Activated CD4-positive, CD25-positive, alpha-beta regulatory T cell treated with anti-CD3 and anti-CD28 coated beads, Interleukin-2, amount 50 U/mL, for 16 hours (primary cell): ENCODE results near the gene TAS2R40.

ENCODE experiments used
- DNase-seq: peaks from one replicate; pipeline ENCODE4 v3.0.0-alpha.2; 2020; ENCODE audit warnings: low read depth, low spot score

TAS2R40 gene

DNA sequence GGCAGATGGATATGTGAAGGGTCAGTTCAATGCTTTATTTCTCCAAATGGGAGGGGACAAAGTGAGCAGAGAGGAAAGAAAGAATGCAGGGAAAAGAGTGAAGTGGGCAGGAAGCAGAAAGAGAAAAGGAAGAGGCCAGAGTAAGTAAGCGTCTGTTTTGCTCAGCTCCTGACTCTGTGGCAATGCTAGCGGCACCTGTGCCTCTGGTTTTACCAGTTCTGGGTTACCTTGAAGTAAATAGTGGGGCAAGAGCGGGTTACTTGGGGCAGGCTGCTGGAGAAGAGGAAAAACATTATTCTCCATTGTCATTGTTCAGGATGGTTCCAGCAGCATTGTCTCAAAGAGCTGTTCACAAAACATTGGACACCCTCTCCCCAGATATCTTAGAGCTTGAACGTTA lies 1.9 kb downstream of the TAS2R40 start:
- DNase-seq, result no peak

DNA sequence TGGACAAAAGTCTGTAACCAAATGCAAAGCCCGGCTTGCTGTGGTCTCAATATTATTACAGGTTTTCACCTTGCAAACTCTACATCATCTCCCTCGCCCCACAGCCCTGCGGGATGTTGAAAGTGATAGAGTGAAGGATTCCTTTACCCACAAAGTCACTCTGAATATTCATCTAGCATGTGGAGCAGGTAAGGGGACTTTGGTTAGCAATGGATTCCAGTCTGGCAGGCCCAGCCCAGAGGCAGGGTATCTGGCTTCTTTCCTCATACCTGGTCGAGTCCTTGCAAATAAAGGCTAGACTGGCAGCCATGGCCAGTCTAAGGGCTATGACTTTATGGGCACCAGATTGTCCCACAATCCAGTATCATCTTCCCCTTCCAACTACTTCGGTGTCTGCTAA lies 3.2 kb downstream of the TAS2R40 start:
- no peak for DNase-seq

DNA sequence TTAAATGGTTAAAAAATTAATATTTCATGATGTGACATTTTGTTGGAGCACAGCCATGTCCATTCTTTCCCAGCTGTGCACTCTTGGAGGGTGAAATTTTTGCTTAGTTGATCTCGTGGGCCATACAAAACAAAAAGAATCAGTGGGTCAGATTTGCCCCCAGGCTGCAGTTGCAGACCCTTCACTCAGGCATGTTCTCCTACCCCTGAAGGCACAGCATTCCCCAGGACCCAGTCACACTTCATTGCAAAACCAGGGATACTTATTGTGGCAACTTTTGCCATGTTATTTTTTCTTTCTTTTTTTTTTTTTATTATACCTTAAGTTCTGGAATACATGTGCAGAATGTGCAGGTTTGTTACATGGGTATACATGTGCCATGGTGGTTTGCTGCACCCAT lies 6.0 kb downstream of the TAS2R40 start:
- DNase-seq, result no peak

DNA sequence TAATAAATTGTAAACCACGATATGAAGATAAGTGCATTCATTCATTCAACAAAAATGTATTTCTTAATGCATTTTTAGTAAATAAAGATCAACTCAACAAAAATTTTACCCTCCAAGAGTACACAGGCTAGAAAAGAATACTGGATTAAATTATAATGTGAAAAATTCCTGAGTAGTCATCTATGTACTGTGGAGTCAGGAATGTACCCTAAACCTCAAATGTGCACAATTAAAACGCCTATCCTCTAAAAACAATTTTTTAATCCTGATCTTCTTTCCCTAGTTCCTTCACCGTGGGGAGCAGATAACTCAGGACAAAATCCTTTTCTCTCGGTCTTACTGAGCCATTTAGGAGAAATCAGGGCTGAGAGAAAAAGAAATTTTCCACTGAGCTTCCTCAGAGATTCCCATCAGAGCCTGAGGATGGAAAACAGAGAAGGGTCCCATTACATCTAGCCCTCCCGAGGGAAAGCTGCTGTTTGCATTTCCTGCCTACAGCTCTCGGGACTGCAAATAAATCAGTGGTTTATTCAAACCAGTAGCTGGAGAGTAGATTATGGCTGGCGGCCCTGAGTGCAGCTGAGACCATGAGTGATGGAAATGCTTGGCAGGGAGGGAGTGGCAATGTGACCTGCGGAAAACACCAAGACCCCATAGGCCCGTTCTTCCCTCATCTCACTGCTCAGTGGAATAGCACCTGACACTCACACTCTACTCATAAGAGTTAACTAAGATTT lies 7.4 kb downstream of the TAS2R40 start:
- no peak for DNase-seq

DNA sequence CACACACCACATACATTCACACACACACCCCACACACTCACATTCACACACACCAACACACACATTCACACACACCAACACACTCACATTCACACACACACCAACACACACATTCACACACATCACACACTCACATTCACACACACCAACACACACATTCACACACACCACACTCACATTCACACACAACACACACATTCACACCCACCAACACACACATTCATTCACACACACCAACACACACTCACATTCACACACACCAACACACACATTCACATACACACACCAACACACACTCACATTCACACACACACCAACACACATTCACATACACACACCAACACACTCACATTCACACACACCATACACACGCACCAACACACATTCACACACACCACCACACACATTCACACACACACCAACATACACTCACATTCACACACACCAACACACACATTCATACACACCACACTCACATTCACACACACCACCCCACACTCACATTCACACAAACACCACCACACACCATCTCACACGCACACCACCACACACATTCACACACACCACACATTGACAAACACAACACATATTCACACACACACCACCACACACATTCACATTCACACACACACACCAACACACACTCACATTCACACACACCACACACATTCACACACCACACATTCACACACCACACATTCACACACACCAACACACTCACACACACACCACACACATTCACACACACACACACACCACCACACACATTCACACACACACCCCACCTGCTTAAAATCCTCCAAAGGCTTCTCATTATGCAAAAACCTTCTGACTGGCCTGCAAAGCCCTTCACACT lies 9.0 kb downstream of the TAS2R40 start:
- DNase-seq, result no peak

DNA sequence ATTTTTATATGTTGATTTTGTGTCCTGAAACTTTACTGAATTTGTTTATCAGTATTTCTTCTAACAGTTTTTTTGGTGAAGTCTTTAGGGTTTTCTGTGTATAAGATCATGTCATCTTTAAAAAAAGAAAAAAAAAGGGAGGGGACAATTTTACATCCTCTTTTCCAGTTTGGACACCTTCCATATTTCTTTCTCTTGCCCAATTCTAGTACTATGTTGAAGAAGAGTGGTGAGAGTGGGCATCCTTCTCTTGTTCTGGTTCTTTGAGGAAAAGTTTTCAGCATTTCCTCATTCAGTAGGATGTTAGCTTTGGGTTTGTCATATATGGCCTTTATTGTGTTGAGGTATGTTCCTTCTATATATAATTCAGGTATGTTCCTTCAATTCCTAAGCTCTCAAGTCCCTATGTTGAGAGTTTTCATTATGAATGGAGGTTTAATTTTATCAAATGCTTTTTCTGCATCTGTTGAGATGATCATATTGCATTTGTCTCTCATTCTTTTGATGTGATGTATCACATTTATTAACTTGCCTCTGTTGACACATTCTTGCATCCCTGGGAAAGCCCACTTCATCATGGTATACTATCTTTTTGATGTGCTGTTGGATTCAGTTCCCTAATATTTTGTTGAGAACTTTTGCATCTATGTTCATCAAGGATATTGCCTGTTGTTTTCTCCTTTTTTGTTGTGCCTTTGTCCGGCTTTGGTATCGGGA lies 12.1 kb downstream of the TAS2R40 start:
- DNase-seq, result no peak

DNA sequence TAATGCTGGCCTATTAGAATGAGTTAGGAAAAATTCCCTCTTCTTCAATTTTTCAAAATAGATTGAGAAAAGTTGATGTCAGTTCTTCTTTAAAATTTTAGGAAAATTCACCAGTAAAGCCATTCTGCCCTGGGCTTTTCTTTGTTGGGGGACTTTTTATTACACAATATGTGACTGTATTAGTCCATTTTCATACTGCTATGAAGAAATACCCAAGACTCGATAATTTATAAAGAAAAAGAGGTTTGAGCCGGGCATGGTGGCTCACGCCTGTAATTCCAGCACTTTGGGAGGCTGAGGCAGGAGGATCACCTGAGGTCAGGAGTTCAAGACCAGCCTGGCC lies 12.7 kb downstream of the TAS2R40 start:
- DNase-seq, result no peak

DNA sequence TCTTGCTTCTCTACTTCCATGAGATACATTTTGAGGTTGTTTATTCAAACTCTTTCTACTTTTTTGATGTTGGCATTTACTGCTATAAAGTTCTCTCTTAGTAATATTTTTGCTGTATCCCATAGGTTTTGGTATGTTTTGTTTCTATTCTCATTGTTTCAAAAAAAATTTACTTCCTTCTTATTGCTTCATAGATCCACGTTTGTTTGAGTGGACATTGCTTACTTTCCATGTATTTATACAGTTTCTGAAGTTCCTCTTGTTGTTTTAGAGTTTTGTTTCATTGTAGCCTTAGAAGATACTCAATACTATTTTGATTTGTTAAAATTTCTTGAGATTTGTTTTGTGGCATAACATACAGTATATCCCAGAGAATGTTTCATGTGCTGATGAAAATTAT lies 13.7 kb downstream of the TAS2R40 start:
- no peak for DNase-seq

DNA sequence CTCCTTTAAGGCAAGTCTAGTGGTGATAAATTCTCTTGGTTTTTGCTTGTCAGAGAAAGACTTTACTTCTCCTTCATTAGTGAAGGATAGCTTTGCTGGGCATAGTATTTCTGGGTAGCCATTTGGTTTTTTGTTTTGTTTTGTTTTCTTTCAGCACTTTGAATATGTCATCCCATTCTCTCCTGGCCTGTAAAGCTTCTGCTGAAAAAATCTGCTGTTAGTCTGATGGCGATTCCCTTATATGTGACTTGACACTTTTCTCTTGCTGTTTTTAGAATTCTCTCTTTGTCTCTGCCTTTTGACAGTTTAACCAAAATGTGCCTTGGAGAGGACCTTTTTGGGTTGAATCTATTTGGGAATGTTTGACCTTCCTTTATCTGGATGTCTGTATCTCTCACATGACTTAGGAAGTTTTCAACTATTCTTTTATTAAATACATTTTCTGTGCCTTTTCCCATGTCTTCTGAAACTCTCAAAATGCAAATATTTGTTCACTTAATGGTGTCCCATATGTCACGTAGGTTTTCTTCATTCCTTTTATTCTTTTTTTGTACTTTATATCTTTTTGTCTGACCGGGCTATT lies 14.7 kb downstream of the TAS2R40 start:
- no peak for DNase-seq

DNA sequence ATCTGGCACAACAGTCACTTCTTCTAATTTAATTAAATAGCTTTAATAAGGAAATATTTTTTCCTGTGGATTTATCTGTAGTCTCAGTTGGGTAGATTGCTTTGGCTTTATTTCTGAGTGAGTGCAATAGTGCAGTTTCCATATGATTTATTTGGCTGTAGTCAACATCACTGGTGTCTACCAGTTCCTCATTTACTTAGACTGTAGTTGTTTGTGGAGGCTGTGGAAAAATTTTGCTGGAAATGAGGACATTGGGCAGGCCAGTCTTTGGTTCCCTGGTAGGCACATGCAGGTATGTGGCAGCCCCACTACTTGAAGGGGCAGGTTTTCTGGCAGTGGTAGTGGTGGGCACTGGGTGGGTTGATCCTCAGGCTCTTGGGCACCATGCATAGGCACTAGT lies 15.5 kb downstream of the TAS2R40 start:
- DNase-seq, result no peak

DNA sequence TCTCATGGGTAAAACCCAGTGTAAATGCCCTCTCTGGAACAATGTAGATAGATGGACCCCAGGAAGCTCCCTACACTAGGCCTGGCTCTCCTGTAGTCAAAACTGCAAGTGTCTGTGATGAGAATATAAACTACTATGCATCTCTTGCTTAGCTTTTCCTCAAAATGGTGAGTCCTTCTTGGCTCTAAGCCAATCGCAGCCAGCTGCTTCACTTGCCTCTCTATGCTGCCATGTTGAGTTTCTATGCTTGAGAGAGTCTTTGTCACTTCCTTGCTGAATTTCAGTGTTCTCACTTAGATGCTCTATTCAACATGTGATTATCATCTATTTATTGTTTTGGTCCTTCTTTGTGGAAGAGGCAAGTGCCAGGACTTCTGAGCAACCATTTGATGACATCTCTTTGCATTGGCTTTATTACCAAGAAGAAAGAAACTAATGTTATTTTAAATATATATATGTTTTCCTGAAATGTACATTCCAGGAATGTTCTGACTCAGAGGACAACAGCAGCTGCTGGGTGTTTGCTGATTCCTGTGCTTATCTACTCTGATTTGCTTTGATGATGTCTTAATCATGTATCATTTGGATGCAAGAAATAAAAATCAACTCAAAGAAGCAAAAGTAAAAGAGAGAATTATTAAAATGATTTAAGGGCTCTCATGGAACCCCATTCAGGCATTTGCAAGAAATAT lies 16.6 kb downstream of the TAS2R40 start:
- DNase-seq, result no peak

DNA sequence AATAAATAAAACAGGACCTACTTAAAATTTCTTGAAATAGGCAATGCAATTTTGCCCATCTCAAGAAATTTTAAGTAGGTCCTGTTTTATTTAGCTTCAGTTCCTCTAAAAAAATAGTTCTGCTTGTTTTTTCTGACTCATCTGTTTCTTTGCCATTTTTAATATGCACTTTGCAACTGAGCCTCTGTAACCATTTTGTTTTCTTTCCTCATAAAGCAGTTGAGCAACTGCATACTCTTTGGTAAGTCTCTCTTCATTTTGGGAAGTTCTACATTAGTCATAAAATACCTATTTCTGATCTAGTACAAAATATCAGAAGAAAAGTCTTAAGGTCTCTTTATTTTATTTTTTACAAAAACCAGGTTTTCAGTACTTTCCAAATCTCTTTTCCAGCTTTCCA lies 18.0 kb downstream of the TAS2R40 start:
- no peak for DNase-seq

DNA sequence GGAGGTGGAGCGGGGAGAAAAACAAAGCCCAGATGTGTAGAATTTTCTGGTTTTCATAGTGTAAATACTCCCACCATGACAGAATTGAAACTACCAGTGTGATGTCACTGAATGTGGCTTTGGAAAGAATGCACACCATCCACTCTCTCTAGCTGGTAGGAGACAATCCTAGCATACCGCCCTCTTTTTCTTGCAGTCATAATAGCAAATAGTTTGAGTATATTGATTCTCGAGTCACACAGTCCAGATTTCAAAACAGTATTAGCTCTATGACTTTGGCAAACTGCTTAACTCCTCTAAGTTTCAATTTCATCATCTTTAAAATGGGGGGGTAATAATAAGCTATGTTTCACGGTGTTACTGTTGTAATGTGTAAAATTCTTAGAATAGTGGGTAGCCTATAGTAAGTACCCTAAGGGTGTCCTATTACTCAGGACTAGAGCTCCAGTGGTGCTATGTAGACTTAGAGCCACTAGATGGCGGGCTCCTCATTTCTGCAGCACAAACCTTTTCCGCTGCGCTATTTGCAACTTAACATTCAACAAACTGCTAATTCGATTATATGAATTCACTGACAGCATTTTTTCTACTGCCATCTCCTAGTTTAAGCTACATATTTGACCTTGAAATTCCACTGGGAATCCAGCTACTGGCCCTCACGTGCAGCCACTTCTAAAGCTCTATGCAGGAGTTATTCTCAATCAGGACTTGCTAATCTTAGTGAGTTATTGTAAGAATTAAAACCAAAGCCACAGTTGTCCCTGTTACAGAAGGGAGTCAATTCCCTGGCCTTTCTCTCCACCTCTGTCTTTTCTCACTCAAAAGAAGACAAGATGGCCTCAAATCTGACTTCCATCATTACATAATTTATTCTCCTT lies 18.7 kb downstream of the TAS2R40 start:
- peak; percentile 45 for DNase-seq

DNA sequence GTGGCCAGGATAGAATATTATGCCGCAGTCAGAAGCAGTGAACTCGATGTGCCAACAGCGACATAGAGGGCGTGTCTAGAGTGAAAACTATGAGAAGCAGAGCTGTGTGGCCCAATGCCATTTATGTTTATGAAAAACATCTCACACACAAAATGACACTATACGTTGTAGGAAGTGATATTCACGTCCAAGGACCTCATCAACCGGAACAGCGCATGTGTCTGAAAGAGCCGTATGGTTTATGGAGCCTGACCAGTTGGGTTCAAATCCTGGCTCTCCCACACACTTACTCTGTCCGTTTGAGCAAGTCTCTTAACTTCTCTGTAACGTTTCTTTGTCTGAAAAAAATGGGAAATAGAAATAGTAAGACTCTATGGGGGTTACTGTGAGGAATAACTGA lies 20.5 kb downstream of the TAS2R40 start:
- DNase-seq, result no peak

DNA sequence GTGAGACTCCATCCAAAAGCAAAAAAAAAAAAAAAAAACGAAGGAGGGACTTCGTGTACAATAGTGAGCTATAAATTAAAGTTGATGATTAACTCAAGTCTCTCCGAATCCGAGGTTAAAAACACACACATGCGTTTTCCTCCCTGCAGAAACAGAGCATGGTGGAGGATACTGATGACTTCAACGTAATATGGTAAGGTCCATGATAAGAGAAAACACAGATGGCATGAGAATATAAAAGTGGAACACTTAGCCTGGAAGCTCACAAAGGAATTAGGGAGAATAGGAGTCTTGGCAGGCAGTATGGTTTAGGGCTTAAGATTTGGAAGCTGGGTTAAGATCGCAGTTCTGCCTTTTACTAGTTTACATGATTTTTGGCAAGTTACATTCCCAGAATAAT lies 21.3 kb downstream of the TAS2R40 start:
- no peak for DNase-seq

DNA sequence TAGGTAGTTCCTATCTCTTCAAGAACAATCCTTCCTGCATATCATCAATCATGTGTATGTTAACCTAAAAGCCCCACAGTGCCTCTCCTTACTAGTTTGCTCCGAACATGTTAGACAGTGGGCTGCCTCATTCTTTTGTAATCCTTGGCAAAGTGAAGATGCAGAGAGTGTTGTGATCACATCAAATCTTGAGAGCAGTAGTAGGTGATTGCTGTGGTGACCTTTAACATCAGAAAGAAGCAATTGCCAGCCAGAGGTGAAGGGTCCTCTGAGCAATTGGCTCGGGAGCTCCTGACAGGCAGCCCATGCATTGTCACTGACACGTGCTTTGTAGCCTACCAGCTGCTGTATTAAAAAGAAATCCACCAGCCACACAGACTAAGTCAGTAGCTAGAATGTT lies 21.8 kb downstream of the TAS2R40 start:
- no peak for DNase-seq

DNA sequence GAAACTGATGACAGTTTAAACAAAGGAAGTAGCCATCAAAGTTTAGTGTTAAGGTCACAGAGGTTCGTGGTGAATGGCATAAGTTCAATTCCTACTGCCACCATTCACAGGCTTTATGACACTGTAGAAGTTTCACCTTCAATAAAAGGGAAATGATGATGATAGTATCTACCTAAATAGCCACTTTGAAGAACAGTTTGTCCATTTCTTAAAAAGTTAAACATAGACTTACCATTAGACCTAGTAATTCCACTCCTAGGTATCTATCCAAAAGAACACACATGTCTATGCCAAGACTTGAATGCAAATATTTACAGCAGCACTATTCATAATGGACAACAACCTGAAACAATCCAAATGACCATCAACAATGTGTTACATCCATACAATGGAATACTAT lies 22.5 kb downstream of the TAS2R40 start:
- no peak for DNase-seq

DNA sequence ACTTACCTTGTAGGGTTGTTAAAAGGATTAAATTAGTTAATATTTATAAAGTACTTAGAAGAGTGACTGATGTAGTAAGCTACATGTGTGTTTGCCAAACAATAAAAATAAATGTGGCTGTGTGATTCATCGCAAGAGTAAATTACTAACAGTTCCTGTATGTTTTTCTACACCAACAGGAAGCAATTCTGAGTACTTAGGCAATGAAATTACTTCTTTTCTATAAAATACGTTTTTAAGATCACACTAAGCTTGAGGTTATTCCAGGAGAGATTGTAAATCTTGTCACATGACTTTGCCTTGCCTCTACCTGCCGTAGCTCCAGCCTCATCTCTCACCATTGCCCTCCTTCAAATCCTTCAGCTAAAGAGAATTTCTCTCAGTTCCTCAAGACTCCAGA lies 23.3 kb downstream of the TAS2R40 start:
- DNase-seq, result no peak

DNA sequence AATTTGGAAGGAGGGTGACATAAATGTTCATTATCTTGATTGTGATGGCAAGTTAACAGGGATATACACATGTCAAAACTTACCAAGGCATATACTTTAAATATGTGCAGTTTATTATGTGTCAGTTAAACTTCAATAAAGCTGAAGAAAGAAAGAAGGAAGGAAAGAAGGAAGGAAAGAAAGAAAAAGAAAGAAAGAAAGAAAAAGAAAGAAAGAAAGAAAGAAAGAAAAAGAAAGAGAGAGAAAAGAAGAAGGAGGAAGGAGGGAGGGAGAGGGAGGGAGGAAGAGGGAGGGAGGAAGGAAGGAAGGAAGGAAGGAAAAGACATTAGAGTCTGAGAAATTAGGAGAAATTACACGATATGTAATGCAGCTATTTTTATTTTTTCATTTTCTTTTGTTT lies 25.5 kb downstream of the TAS2R40 start:
- DNase-seq, result no peak

DNA sequence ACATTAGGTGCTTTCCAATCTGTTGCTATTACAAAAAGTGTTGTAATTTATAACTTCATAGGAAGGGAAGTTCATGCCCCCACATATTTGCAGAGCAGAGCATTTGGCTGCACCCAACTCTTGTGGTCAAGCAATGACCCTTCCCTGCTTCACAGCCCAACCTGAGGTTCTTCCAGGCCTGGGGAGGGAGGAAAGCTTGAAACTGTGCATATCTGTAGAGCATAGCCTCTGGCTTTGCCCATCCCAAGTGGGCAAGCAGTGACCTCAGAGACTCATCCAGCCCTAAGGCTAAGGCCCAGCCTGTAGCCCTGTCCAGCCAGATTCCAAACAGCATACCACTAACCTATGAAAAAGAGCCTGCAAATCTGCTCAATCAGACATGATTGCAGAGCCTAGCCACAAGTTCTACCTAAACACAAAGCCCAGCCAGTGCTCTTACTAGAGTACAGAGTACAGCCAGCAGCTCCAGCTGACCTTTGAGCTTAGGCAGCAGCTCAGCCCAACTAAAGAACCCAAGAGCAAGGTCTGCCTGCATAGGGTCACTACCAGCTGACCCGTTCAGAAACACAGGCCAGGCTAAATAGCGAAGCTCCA lies 27.0 kb downstream of the TAS2R40 start:
- DNase-seq, result no peak
